Subcutaneous adipose tissue (tissue), 4 donors: ENCODE data around the gene SNX18. TPM values are rescaled to one million over a fixed set of nuclear protein-coding genes. Genes with fewer than 3 reads are reported as not detected.

Experiments used
- CTCF ChIP-seq: fragments of 450-650 bp; IDR thresholded peaks from one replicate; pipeline ENCODE4 v1.5.1; 2016; ENCODE audit warnings: low read depth, mild to moderate bottlenecking, control low read depth, antibody characterized with exemption, moderate library complexity
- total RNA-seq, 4 donors: library from RNA; depleted of rRNA; stranded (reverse); fragments of >200 nt; gene quantifications; one replicate each; pipeline ENCODE4 v1.1.0, GENCODE V29; 2016

Gene SNX18
- 10 to 100 TPM; 26.7 to 54.6 (median 40.2) TPM for total RNA-seq

- no peak for TF ChIP-seq CTCF
These were observed at the start of gene SNX18 for GRCh38 chr5:54517512-54518145. TSS of gene SNX18 (plus strand) at chr5:54517759. CDS start at chr5:54517953, 194 bp downstream.

DNA sequence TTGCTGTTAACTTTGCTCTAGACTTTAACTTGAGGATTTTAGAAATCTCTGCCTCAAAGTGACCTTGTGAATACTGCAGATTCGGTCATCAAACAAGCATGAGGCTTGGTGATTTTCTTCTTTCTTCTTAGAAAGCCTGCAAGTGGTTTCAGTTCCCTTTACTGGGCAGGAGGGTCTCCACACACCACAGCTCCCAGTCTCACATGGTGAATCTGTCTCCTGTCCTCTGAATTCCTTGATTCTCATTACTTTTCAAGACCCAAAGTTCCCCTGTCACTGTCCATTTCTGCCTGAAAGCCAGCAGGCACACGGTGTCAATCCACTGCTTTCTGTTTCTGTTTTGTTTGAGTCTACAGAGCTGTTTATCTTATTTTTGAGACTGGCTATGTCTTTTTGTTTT lies 47.9 kb upstream of the SNX18 start:
- TF ChIP-seq CTCF = no peak

GRCh38 chr5:54470128-54470527 lies 47.4 kb upstream of the SNX18 start:
- TF ChIP-seq CTCF = no peak

- no peak for TF ChIP-seq CTCF
These were observed 46.9 kb upstream of the SNX18 start for GRCh38 chr5:54470677-54471076.

DNA sequence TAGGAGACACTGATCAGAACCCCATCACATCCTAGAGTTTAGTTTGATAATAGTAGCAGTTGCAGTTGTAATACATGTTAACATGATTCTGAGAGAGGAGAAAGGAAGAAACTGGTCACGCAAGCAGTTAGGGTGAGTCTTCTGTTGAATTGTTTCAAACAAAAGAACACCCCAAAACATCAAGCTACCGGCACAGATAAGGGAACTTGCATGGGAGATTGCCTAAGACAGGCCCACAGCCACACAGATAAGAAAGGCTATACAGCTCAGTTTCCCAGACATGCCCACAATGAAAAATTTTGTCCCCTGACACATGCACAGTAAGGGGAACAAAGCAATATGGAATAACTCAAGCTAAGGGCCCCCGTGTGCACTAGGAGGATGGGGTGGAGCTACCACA lies 46.2 kb upstream of the SNX18 start:
- no peak for TF ChIP-seq CTCF

DNA sequence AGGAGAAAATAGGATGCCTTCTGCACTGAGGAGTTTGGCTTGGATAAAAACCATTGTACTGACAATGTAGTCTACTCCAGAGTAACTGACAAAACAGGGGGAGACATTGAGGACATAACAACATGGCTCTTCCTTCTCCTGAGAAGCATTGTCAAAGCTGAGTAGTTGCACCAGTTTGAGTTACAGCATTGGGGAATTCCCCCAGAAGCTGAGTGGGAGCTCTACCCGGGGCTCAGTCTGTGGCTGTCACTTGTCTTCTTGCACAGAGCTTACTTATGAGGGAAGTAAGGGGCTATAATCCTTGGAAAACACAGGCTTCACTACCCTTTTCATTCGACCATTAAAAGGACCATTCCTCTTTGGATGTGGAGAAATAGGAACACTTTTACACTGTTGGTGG lies 40.9 kb upstream of the SNX18 start:
- no peak for TF ChIP-seq CTCF

DNA sequence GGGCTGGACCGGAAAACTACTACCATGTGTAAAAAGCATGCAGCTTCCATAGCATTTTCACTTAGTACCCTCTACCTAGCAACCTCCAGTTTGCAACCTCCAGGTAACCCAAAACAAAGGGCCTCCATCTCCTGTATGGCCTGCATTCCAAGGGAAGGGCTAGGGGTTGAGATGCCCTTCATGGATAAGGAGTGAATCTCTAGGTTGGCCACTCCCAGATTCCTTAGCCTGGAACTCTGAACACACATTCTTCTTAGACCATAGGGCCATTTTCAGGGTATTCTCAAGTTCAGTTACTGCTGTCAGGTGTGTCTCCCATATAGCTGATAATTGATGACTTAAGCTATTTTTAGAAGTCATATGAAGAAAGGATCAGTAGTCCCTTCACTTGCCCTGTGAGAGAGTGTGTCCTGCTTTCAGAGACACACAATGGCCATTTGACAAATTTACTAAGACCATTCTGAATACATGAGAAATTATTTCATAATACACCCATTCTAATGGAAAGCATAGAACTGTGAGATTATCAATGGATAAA lies 39.5 kb upstream of the SNX18 start:
- TF ChIP-seq CTCF = no peak
